ENCODE results near the gene CNGA2.

CNGA2 gene

GRCh38 chrX:151742311-151742710 lies 7.8 kb downstream of the CNGA2 start:
- no peak for DNase-seq
- Histone ChIP-seq H3K27ac (no peak overlapping the region), H3K36me3 (replicated peaks) (no peaks in the 10 kb centered on the region), H3K4me3 (ENCODE audit: low read depth, low read length) (no peak overlapping the region), H3K27me3 (replicated peaks) (no peaks in the 10 kb centered on the region)
- in situ Hi-C loops (cut with HindIII; ENCODE audit: low pct_ligation_motif_present, low sequenced_read_pairs), result no loop called here
- TF ChIP-seq CTCF (IDR thresholded peaks at IDR 0.05; ENCODE audit: low read depth, low read length, missing control alignments), result no peak

GRCh38 chrX:151743651-151744470 lies 9.3 kb downstream of the CNGA2 start:
- in situ Hi-C loops (cut with HindIII; ENCODE audit: low pct_ligation_motif_present, low sequenced_read_pairs), result no loop called here

GRCh38 chrX:151745651-151746050 lies 11.1 kb downstream of the CNGA2 start:
- no peak overlapping the region for H3K27ac ChIP-seq
- H3K36me3 ChIP-seq (replicated peaks), result no peaks in the 10 kb centered on the region
- no peak for TF ChIP-seq CTCF (IDR thresholded peaks at IDR 0.05; ENCODE audit: low read depth, low read length, missing control alignments)
- in situ Hi-C loops (cut with HindIII; ENCODE audit: low pct_ligation_motif_present, low sequenced_read_pairs), result no loop called here
- no peak for DNase-seq
- H3K27me3 ChIP-seq (replicated peaks), result no peaks in the 10 kb centered on the region
- H3K4me3 ChIP-seq (ENCODE audit: low read depth, low read length), result no peak overlapping the region

More at GRCh38 chrX:151743651-151744470, 9.3 kb downstream of the CNGA2 start:
- Histone ChIP-seq H3K27ac (no peak overlapping the region), H3K4me3 (ENCODE audit: low read depth, low read length) (no peak overlapping the region), H3K27me3 (replicated peaks) (no peaks in the 10 kb centered on the region), H3K36me3 (replicated peaks) (no peaks in the 10 kb centered on the region)
- DNase-seq, result no peak
- no peak for TF ChIP-seq CTCF (IDR thresholded peaks at IDR 0.05; ENCODE audit: low read depth, low read length, missing control alignments)

GRCh38 chrX:151746502-151746901 lies 12.0 kb downstream of the CNGA2 start:
- TF ChIP-seq CTCF (IDR thresholded peaks at IDR 0.05; ENCODE audit: low read depth, low read length, missing control alignments), result no peak
- in situ Hi-C loops (cut with HindIII; ENCODE audit: low pct_ligation_motif_present, low sequenced_read_pairs), result no loop called here
- H3K27ac ChIP-seq, result no peak overlapping the region
- DNase-seq, result no peak
- H3K4me3 ChIP-seq (ENCODE audit: low read depth, low read length), result no peak overlapping the region
- H3K36me3 ChIP-seq (replicated peaks), result no peaks in the 10 kb centered on the region
- H3K27me3 ChIP-seq (replicated peaks), result no peaks in the 10 kb centered on the region

- Histone ChIP-seq H3K4me3 (ENCODE audit: low read depth, low read length) (no peak overlapping the region), H3K27ac (no peak overlapping the region), H3K36me3 (replicated peaks) (no peaks in the 10 kb centered on the region), H3K27me3 (replicated peaks) (no peaks in the 10 kb centered on the region)
- in situ Hi-C loops (cut with HindIII; ENCODE audit: low pct_ligation_motif_present, low sequenced_read_pairs), result no loop called here
- TF ChIP-seq CTCF (IDR thresholded peaks at IDR 0.05; ENCODE audit: low read depth, low read length, missing control alignments), result no peak
- DNase-seq, result no peak
Measured at GRCh38 chrX:151750511-151750910, 16.0 kb downstream of the CNGA2 start.

GRCh38 chrX:151752847-151753246 lies 18.3 kb downstream of the CNGA2 start:
- no peak for DNase-seq
- Histone ChIP-seq H3K36me3 (replicated peaks) (no peaks in the 10 kb centered on the region), H3K4me3 (ENCODE audit: low read depth, low read length) (no peak overlapping the region), H3K27me3 (replicated peaks) (no peaks in the 10 kb centered on the region), H3K27ac (no peak overlapping the region)
- no peak for TF ChIP-seq CTCF (IDR thresholded peaks at IDR 0.05; ENCODE audit: low read depth, low read length, missing control alignments)
- in situ Hi-C loops (cut with HindIII; ENCODE audit: low pct_ligation_motif_present, low sequenced_read_pairs), result no loop called here

Data from brain microvascular endothelial cell (primary cell).